Muscle layer of duodenum (tissue), 2 donors: ENCODE measurements around the gene RYR1.
"Not testable (repeated sequence)": the region's sequence is repeated elsewhere in the genome, so short reads cannot be mapped to it uniquely, and the experiment has no call there.

ENCODE experiments used
- H3K27ac ChIP-seq: one replicate; pipeline ENCODE4 v1.7.0; 2013; ENCODE audit warnings: mild to moderate bottlenecking, low read length
- H3K27me3 ChIP-seq: one replicate; pipeline ENCODE4 v1.7.0; 2013; ENCODE audit warnings: low read depth, mild to moderate bottlenecking, control low read depth, low read length
- H3K36me3 ChIP-seq, 2 donors: one replicate each; pipeline ENCODE4 v1.7.0; 2013; ENCODE audit warnings: low read length in 2 of 2, control low read depth in 1 of 2, mild to moderate bottlenecking in 1 of 2; ENCODE audit not compliant: insufficient read depth in 2 of 2, control insufficient read depth in 1 of 2
- H3K4me1 ChIP-seq, 2 donors: one replicate each; pipeline ENCODE4 v1.7.0; 2013; ENCODE audit warnings: low read length in 2 of 2, mild to moderate bottlenecking in 2 of 2, control low read depth in 1 of 2, moderate library complexity in 1 of 2; ENCODE audit not compliant: insufficient read depth in 2 of 2, control insufficient read depth in 1 of 2
- H3K4me3 ChIP-seq, 2 donors: one replicate each; pipeline ENCODE4 v1.7.0; 2013; ENCODE audit warnings: low read length in 2 of 2, low read depth in 1 of 2, mild to moderate bottlenecking in 1 of 2
- H3K9me3 ChIP-seq, 2 donors: one replicate each; pipeline ENCODE4 v1.7.0; 2013; ENCODE audit warnings: low read length in 2 of 2, control low read depth in 1 of 2, mild to moderate bottlenecking in 1 of 2; ENCODE audit not compliant: control insufficient read depth in 1 of 2
- donor health status: healthy.

RYR1 gene

DNA sequence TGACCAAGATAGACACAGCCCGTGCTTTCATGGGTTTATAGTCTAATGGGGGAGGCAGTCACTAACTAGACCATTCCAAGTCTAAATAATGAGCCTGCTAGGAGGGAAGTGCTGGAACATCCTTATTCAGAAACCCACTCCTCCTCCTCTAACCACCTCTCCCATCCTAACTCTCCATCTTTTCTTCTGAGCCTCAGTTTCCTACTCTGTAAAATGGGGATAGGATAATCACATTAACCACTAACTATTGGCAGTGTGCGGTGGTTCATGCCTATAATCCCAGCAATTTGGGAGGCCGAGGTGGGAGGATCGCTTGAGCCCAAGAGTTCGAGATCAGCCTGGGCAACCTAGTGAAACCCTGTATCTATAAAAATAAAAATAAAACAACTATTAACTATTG, 115.6 kb downstream of the RYR1 start:
- no peak overlapping the region for H3K27ac ChIP-seq
- no peaks in the 10 kb centered on the region for H3K36me3 ChIP-seq
- H3K4me1 ChIP-seq, result no peaks in the 10 kb centered on the region
- no peak overlapping the region for H3K4me3 ChIP-seq
- H3K9me3 ChIP-seq, result no peaks in the 10 kb centered on the region
- H3K27me3 ChIP-seq, result no peaks in the 10 kb centered on the region

DNA sequence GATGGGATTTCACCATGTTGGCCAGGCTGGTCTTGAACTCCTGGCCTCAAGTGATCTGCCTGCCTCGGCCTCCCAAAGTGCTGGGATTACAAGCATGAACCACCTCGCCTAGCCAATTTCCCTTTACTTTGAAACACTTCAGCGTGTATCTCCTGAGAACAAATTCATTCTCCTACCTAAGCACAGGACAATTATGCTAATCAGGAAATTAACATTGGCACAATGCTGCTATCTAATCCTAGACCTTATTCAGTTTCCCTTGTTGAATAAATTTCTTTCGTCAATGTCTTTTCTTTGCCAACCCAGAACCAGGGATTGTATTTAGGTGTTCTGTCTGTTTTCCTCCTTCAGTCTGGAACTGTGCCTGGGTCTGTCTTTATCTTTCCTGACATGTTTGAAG, 116.5 kb downstream of the RYR1 start:
- H3K4me1 ChIP-seq, result no peaks in the 10 kb centered on the region
- H3K27ac ChIP-seq, result no peak overlapping the region
- no peaks in the 10 kb centered on the region for H3K9me3 ChIP-seq
- H3K27me3 ChIP-seq, result no peaks in the 10 kb centered on the region
- no peaks in the 10 kb centered on the region for H3K36me3 ChIP-seq
- H3K4me3 ChIP-seq, result no peak overlapping the region

DNA sequence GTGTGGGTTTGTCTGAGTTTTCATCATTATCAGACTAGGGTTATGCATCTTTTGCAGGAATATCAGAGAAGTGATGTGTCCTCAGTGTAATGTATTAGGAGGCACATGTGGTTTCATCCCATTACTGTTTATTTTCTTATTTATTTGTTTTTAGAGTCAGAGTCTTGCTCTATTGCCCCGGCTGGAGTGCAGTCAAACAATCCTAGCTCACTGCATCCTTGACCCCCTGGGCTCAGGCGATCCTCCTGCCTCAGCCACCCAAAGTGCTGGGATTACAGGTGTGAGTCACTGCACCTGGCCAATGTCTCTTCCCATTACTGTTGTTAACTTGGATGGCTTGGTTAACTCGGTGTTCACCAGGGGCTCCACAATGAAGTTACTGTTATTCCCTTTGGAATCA, 116.9 kb downstream of the RYR1 start:
- Histone ChIP-seq H3K27me3 (no peaks in the 10 kb centered on the region), H3K4me1 (no peaks in the 10 kb centered on the region), H3K4me3 (no peak overlapping the region), H3K36me3 (no peaks in the 10 kb centered on the region), H3K9me3 (no peaks in the 10 kb centered on the region), H3K27ac (no peak overlapping the region)

DNA sequence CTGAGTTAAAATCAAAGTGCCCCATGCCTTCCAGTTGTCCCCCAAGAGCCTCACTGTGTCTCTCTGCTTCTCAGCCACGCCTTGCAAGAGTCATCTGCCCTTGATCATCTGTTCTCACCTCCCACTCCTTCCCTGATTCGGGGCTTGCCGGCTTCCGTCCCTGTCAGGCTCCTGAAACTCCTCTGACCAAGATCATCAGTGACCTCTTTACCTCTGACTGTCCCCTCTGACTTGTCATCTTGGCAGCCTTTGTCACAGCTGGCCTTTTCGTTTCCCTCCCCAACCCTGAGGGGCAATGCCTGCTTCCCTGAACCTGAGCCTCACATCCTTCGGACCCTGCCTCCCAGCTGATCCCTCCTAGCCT, 117.9 kb downstream of the RYR1 start:
- Histone ChIP-seq H3K36me3 (no peaks in the 10 kb centered on the region), H3K27ac (no peak overlapping the region), H3K9me3 (no peaks in the 10 kb centered on the region), H3K27me3 (no peaks in the 10 kb centered on the region), H3K4me3 (no peak overlapping the region), H3K4me1 (no peaks in the 10 kb centered on the region)

DNA sequence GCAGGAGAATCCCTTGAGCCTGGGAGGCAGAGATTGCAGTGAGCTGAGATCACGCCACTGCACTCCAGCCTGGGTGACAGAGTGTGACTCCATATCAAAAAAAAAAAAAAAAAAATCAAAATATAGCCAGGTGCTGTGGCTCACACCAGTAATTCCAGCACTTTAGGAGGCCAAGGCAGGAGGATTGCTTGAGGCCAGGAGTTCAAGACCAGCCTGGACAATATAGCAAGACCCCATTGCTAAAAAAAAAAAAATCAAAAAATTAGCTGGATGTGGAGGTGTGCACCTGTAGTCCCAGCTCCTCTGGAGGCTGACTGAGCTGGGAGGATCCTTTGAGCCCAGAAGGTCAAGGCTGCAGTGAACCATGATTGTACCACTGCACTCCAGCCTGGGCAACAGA, 119.7 kb downstream of the RYR1 start:
- H3K4me3 ChIP-seq, H3K4me1 ChIP-seq, H3K36me3 ChIP-seq, H3K9me3 ChIP-seq, H3K27ac ChIP-seq, H3K27me3 ChIP-seq: not testable (repeated sequence)

DNA sequence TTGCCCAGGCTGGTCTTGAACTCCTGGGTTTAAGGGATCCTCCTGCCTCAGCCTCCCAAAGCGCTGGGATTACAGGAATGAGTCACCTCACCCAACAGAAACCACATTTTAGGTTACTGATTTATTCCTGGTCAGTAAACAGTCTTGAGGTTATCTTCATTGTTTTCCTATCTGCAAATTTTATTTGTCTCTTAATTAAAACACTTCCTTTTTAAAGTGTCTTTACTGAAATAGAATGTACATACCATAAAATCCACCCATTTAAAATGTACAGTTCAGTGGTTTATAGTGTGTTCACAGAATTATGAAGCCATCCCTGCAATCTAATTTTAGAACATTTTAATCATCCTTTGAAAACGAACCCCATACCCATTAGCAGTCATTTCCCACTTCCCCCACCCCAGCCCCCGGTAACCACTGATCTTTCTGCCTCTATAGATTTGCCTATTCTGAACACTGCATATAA, 121.2 kb downstream of the RYR1 start:
- Histone ChIP-seq H3K9me3 (no peaks in the 10 kb centered on the region), H3K4me3 (no peak overlapping the region), H3K27me3 (no peaks in the 10 kb centered on the region), H3K36me3 (no peaks in the 10 kb centered on the region), H3K27ac (no peak overlapping the region), H3K4me1 (no peaks in the 10 kb centered on the region)

DNA sequence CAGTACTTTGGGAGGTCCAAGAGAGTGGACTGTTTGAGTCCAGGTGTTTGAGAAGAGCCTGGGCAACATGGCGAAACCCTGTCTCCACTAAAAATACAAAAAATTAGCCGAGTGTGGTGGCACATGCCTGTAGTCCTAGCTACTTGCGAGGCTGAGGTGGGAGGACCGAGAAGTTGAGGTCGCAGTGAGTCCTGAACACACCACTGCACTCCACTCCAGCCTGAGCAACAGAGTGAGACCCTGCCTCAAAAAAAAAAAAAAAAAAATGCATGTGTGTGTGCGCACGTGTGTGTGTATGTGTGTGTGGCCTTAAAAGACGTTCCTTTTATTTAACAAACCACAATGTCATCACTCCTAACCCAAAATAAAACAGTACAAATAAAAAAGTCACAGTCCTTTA, 121.7 kb downstream of the RYR1 start:
- Histone ChIP-seq H3K9me3 (no peaks in the 10 kb centered on the region), H3K27me3 (no peaks in the 10 kb centered on the region), H3K4me1 (no peaks in the 10 kb centered on the region), H3K36me3 (no peaks in the 10 kb centered on the region), H3K4me3 (no peak overlapping the region), H3K27ac (no peak overlapping the region)

DNA sequence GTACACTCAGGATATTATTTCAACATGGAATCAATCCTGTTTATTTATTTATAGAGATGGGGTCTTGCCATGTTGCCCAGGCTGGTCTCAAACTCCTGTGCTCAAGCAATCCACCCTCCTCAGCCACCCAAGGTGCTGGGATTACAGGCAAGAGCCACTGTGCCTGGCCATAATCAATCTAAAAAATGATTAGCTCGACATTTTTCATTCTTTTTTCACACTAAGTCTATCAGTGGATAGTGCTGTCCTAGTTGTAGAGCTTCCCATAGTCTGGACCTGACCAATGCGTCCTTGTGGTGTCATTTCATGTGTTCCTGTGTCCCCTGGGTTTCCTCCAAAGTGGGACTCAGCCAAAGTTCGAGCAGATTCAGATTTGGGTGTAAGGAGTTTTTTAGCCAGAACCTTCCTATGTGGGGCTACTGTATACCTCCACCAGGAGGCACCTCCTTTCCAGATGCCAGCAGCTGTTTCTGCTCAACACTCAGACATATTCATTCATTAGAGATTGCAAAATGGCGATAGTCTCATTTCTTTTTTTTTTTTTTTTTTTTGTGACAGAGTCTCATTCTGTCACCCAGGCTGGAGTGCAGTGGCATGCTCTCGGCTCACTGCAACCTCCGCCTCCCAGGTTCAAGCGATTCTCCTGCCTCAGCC, 123.2 kb downstream of the RYR1 start:
- no peaks in the 10 kb centered on the region for H3K27me3 ChIP-seq
- H3K4me3 ChIP-seq, result no peak overlapping the region
- no peaks in the 10 kb centered on the region for H3K4me1 ChIP-seq
- H3K36me3 ChIP-seq, result no peaks in the 10 kb centered on the region
- no peaks in the 10 kb centered on the region for H3K9me3 ChIP-seq
- no peak overlapping the region for H3K27ac ChIP-seq

DNA sequence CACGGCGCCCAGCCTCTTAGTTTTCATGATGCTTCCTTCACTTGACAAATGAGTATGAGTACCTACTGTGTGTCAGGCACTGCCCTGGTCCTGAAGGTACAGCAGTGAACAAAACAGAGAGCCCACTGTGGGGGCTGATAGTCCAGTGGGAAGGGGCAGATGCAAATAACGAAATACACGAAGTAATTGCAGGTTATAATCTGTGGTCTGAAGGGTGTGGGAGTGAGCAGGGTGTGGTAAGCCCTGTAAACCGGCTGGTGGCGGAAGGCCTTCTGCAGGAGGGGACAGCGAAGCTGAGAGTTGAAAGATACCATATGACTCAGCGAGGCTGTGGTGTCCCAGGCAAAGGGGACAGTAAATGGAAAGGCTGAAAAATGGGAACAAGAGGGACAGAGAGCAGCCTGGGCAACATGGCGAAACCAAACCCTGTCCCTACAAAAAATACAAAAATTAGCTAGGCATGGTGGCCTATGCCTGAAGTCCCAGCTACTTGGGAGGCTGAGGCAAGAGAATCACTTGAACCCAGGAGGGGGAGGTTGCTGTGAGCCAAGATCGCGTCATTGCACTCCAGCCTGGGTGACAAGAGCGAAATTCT, 123.8 kb downstream of the RYR1 start:
- H3K4me3 ChIP-seq, result no peak overlapping the region

DNA sequence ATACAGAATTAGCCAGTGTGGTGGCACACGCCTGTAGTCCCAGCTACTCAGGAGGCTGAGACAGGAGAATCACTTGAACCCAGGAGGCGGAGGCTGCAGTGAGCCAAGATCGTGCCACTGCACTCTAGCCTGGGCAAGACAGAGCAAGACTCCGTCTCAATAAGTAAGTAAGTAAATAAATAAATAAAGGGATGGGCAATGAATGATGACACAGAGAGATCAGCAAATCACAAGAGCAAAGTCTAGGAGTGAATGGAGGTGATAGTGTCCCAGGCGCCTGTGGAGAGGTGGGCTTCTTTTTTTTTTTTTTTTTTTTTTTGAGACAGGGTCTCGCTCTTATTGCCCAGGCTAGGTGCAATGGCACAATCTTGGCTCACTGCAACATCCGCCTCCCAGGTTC, 125.4 kb downstream of the RYR1 start:
- H3K9me3 ChIP-seq, H3K27me3 ChIP-seq, H3K4me3 ChIP-seq, H3K4me1 ChIP-seq, H3K27ac ChIP-seq, H3K36me3 ChIP-seq: not testable (repeated sequence)

More for the DNA sequence above, 123.8 kb downstream of the RYR1 start:
- H3K36me3 ChIP-seq, result no peaks in the 10 kb centered on the region
- H3K27ac ChIP-seq, result no peak overlapping the region
- H3K4me1 ChIP-seq, result no peaks in the 10 kb centered on the region
- H3K27me3 ChIP-seq, result no peaks in the 10 kb centered on the region
- no peaks in the 10 kb centered on the region for H3K9me3 ChIP-seq

DNA sequence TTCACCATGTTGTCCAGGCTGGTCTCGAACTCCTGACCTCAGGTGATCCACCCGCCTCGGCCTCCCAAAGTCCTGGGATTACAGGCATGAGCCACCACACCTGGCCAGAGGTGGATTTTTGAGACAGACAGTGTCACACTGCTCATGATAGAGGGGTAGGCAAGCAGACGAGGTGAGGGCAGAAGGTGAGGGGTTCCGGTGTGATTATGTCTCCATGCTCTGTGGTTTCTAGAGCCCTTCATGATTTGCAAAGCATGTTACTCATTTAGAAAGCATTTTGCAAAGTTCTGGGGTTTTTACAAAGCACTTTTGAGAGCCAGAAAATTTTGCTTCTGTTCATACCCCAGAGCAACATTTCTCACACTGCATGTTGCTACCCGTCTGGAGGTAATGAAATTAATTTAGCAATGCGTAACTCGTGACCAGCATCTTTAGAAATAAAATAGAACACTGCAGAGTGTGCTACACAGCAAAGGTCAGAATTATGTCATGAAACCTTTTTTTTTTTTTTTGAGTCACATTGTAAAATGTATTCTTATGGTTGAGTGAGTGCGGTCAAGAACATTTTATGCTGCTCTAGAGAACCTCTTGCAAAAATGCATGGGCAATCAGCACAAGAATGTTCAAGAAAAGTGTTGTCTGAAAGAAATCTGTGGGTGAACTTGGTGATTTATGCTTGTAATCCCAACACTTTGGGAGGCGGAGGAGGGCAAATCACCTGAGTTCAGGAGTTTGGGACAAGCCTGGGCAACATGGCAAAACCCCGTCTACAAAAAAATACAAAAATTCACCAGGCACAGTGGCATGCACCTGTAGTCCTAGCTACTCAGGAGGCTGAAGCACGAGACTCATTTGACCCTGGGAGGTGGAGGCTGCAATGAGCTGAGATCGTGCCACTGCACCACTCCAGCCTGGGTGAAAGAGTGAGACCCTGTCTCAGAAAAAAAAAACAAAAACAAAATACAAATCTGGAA, 126.2 kb downstream of the RYR1 start:
- no peaks in the 10 kb centered on the region for H3K27me3 ChIP-seq
- no peak overlapping the region for H3K4me3 ChIP-seq
- no peaks in the 10 kb centered on the region for H3K36me3 ChIP-seq
- no peaks in the 10 kb centered on the region for H3K9me3 ChIP-seq
- no peak overlapping the region for H3K27ac ChIP-seq
- no peaks in the 10 kb centered on the region for H3K4me1 ChIP-seq
